IPS-11a (cell line): Measurements from ENCODE around the gene BAG5.

Experiments used
- H3K4me3 ChIP-seq: one replicate; pipeline ENCODE4 v1.5.1; 2013; ENCODE audit warnings: low read depth, low read length, control low read depth

BAG5 gene

GRCh38 chr14:103563844-103564505, 1.5 kb upstream of the BAG5 start:
- H3K4me3 ChIP-seq, result peak overlapping the region; percentile 82

- H3K4me3 ChIP-seq, result peak overlapping the region; percentile 82
Measured at GRCh38 chr14:103563226-103563620, 766 bp upstream of the BAG5 start.

GRCh38 chr14:103562179-103562428, 353 bp downstream of the BAG5 start:
- peak overlapping the region; percentile 82 for H3K4me3 ChIP-seq

- H3K4me3 ChIP-seq, result peak overlapping the region; percentile 82
Measured at GRCh38 chr14:103561381-103562178, 877 bp downstream of the BAG5 start.

- H3K4me3 ChIP-seq, result no peak overlapping the region
Measured at GRCh38 chr14:103560691-103561090, 1.8 kb downstream of the BAG5 start.

GRCh38 chr14:103559766-103560165, 2.7 kb downstream of the BAG5 start:
- H3K4me3 ChIP-seq, result no peak overlapping the region

GRCh38 chr14:103558071-103558882, 4.2 kb downstream of the BAG5 start:
- no peak overlapping the region for H3K4me3 ChIP-seq

- no peak overlapping the region for H3K4me3 ChIP-seq
Measured at GRCh38 chr14:103556946-103557758, 5.3 kb downstream of the BAG5 start.

GRCh38 chr14:103555559-103556337, 6.7 kb downstream of the BAG5 start:
- H3K4me3 ChIP-seq, result no peak overlapping the region

- no peak overlapping the region for H3K4me3 ChIP-seq
Measured at GRCh38 chr14:103552846-103553210, 9.6 kb downstream of the BAG5 start.

GRCh38 chr14:103552011-103552845, 10.2 kb downstream of the BAG5 start:
- H3K4me3 ChIP-seq, result no peak overlapping the region

GRCh38 chr14:103551338-103551762, 11.1 kb downstream of the BAG5 start:
- no peak overlapping the region for H3K4me3 ChIP-seq

GRCh38 chr14:103550451-103551337, 11.8 kb downstream of the BAG5 start:
- no peak overlapping the region for H3K4me3 ChIP-seq

GRCh38 chr14:103549361-103550311, 12.8 kb downstream of the BAG5 start:
- no peak overlapping the region for H3K4me3 ChIP-seq

GRCh38 chr14:103548463-103549351, 13.8 kb downstream of the BAG5 start:
- no peak overlapping the region for H3K4me3 ChIP-seq

GRCh38 chr14:103547941-103548462, 14.5 kb downstream of the BAG5 start:
- H3K4me3 ChIP-seq, result no peak overlapping the region
